DOHH2 (cell line): ENCODE data around the gene UVRAG.

Experiments used
- EZH2phosphoT487 ChIP-seq: fragments of 200-600 bp; sonication (generic); IDR thresholded peaks from 2 replicates; pipeline ENCODE4 v1.6.1; 2017; ENCODE audit warnings: borderline replicate concordance, mild to moderate bottlenecking, antibody characterized with exemption, low read length, moderate library complexity, mixed read lengths
- TF ChIP-seq, protein P1 (sequence below): fragments of 200-600 bp; sonication (generic); IDR thresholded peaks from one replicate; pipeline ENCODE4 v1.5.1; 2014; ENCODE audit warnings: antibody characterized with exemption, mild to moderate bottlenecking, low read depth, low read length; ENCODE audit not compliant: poor library complexity, severe bottlenecking

DNA sequence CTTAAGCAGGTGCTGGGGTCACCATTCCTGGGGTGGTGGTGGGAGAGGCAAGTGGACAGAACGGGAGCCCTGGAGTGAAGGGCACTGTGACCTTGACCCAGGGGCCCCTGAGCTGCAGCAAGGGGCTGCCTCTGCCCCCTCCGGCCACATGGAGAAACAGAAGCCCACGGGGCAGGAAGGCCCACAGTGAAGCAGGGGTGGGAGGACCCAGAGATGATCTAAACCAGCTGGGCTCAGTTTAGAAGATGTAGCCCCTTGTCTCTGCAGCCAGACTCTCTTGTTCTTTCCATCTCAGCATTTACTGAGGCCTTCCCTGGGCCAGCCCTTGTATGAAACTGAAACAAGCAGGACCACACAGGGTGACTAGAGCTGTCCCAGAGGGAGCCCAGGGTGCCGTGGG is 360.8 kb downstream of the UVRAG start:
- TF ChIP-seq, protein P1, sequence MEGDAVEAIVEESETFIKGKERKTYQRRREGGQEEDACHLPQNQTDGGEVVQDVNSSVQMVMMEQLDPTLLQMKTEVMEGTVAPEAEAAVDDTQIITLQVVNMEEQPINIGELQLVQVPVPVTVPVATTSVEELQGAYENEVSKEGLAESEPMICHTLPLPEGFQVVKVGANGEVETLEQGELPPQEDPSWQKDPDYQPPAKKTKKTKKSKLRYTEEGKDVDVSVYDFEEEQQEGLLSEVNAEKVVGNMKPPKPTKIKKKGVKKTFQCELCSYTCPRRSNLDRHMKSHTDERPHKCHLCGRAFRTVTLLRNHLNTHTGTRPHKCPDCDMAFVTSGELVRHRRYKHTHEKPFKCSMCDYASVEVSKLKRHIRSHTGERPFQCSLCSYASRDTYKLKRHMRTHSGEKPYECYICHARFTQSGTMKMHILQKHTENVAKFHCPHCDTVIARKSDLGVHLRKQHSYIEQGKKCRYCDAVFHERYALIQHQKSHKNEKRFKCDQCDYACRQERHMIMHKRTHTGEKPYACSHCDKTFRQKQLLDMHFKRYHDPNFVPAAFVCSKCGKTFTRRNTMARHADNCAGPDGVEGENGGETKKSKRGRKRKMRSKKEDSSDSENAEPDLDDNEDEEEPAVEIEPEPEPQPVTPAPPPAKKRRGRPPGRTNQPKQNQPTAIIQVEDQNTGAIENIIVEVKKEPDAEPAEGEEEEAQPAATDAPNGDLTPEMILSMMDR, result no peak
- no peak for TF ChIP-seq EZH2phosphoT487
